K562 (cell line): Measurements from ENCODE around the gene LTBP4. TPM values are rescaled to one million over a fixed set of nuclear protein-coding genes. Genes with fewer than 3 reads are reported as not detected.

Experiments
- CAMTA2 ChIP-seq: fragments of 250-450 bp; sonication (Bioruptor Pico); conservative IDR thresholded peaks from 2 replicates; pipeline ENCODE4 v1.5.1; 2022
- CHCHD3 ChIP-seq: fragments of 250-450 bp; sonication (Bioruptor Pico); IDR thresholded peaks from 2 replicates; pipeline ENCODE4 v2.1.2; 2022; ENCODE audit warnings: mild to moderate bottlenecking
- ELF4 ChIP-seq: fragments of 450-650 bp; formaldehyde crosslinking; IDR thresholded peaks from 2 replicates; pipeline ENCODE4 v1.4.0; 2022; ENCODE audit warnings: missing genetic modification characterization
- HCFC1 ChIP-seq: IDR thresholded peaks from 2 replicates; pipeline ENCODE4 v1.6.1; 2012; ENCODE audit warnings: low read depth, low read length, improper control_type of control experiment
- HDAC6 ChIP-seq: IDR thresholded peaks from 2 replicates; pipeline ENCODE4 v1.6.1; 2012; ENCODE audit warnings: low read depth, mild to moderate bottlenecking, control low read depth, inconsistent platforms, low read length, moderate library complexity
- HDGF ChIP-seq: fragments of 450-650 bp; IDR thresholded peaks from 2 replicates; pipeline ENCODE4 v1.6.1; 2016
- JUN ChIP-seq, 2 experiments: sonication (generic) in 1 of 2; formaldehyde crosslinking in 1 of 2; IDR thresholded peaks; 2 replicates each; pipeline versions ENCODE4 v1.6.1 to v1.8.0; 2012 to 2022; ENCODE audit warnings: borderline replicate concordance in 2 of 2, mild to moderate bottlenecking in 2 of 2, improper control_type of control experiment in 1 of 2, low read depth in 1 of 2, low read length in 1 of 2, missing genetic modification reagents in 1 of 2
- MAFK ChIP-seq: IDR thresholded peaks from 2 replicates; pipeline ENCODE4 v1.6.1; 2011; ENCODE audit warnings: low read length, improper control_type of control experiment
- NR2C2 ChIP-seq, 2 experiments: fragments of 200-800 bp in 1 of 2; sonication (Bioruptor generic) in 1 of 2; sonication (generic) in 1 of 2; formaldehyde crosslinking in 1 of 2; IDR thresholded peaks; 2 replicates each; pipeline versions ENCODE4 v1.6.1 to v1.8.0; 2016 to 2022; ENCODE audit warnings: mild to moderate bottlenecking in 1 of 2, missing compliant biosample characterization in 1 of 2, missing genetic modification characterization in 1 of 2, missing genetic modification reagents in 1 of 2
- PHTF2 ChIP-seq: fragments of 250-450 bp; sonication (Bioruptor Pico); IDR thresholded peaks from 2 replicates; pipeline ENCODE4 v1.5.0; 2021; ENCODE audit warnings: mild to moderate bottlenecking
- POLR3A ChIP-seq: IDR thresholded peaks from 2 replicates; pipeline ENCODE4 v1.6.1; 2011; ENCODE audit warnings: borderline replicate concordance, mild to moderate bottlenecking, moderate library complexity; ENCODE audit not compliant: insufficient read length, insufficient read depth; ENCODE audit errors: extremely low read depth
- SP2 ChIP-seq: IDR thresholded peaks from 2 replicates; pipeline ENCODE4 v1.6.1; 2011; ENCODE audit warnings: mild to moderate bottlenecking, low read depth, low read length, moderate library complexity; ENCODE audit not compliant: poor library complexity, severe bottlenecking; ENCODE audit errors: extremely low read depth
- ZNF561 ChIP-seq: fragments of 450-650 bp; formaldehyde crosslinking; conservative IDR thresholded peaks from 2 replicates; pipeline ENCODE4 v1.4.0; 2020; ENCODE audit warnings: mild to moderate bottlenecking, moderate library complexity
- ZNF707 ChIP-seq: fragments of 250-450 bp; sonication (Bioruptor Pico); conservative IDR thresholded peaks from 2 replicates; pipeline ENCODE4 v1.8.0; 2022; ENCODE audit warnings: inconsistent platforms, mild to moderate bottlenecking, moderate library complexity
- polyA plus RNA-seq, 8 experiments: library from polyadenylated mRNA; depleted of rRNA in 4 of 8; stranded (reverse) in 5 of 8; unstranded in 3 of 8; fragments of >200 nt; fragmentation: Nextera tagmentation in 2 of 8; fragmentation: Illumina TruSeq in 1 of 8; extraction: Ambion mirVana in 2 of 8; extraction: Trizol in 1 of 8; gene quantifications; 2 replicates each; pipeline versions ENCODE4 v1.2.1 to v1.2.3, GENCODE V29; 2011 to 2014; ENCODE audit warnings: inconsistent platforms in 1 of 8, missing spikeins in 1 of 8
- total RNA-seq, 7 experiments: library from RNA; depleted of rRNA in 6 of 7; stranded (reverse); fragments of >200 nt in 6 of 7; fragmentation: Illumina TruSeq in 2 of 7; extraction: Trizol in 2 of 7; gene quantifications; 2 replicates each; pipeline versions ENCODE4 v1.2.1 to v1.2.3, GENCODE V29; 2011 to 2021; ENCODE audit warnings: low replicate concordance in 1 of 7
- TF ChIP-seq, protein P1 (sequence below): IDR thresholded peaks from 3 replicates; pipeline ENCODE4 v1.6.1; 2011; ENCODE audit warnings: borderline replicate concordance, mild to moderate bottlenecking, moderate library complexity; ENCODE audit not compliant: insufficient read length; ENCODE audit errors: extremely low read depth

The LTBP4 gene
- total and polyA plus RNA-seq, 9 of the 15 experiments (the other 6 are each of a cell fraction or from before 2014, with no cell fraction given), result 0.35 to 160 (median 31.6) TPM

DNA sequence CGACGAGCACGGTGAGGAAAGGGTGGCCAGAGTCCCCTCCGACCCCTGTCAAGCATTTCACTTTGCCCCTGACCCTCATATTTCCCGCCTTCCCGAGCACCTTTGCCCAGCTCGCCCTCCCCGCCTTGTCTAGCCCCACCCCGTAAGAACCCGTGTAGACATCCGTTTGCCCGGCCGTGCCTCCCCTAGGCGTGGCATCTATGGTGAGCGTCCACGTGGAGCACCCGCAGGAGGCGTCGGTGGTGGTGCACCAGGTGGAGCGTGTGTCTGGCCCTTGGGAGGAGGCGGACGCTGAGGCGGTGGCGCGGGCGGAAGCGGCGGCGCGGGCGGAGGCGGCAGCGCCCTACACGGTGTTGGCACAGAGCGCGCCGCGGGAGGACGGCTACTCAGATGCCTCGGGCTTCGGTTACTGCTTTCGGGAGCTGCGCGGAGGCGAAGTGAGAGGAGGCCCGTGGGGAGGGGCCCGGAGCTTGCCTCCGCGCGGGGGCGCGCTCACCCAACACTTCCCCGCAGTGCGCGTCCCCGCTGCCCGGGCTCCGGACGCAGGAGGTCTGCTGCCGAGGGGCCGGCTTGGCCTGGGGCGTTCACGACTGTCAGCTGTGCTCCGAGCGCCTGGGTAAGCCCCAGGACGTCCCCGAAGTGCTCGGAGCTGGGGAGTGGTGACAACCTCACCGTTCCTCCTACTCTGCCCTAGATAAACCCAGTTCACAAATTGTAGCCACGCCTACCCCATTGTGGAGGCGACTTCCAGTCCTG, 4.2 kb downstream of the LTBP4 start (continued):
- TF ChIP-seq HDAC6 (no peak), ZNF561 (CRISPR knock-in tag) (no peak), MAFK (no peak), HDGF (no peak), SP2 (no peak), CHCHD3 (CRISPR knock-in tag) (no peak), ELF4 (CRISPR knock-in tag) (no peak), NR2C2 (CRISPR knock-in tag; IDR thresholded peaks at IDR 0.05) (no peak), NR2C2 (tag; IDR thresholded peaks at IDR 0.05) (no peak), JUN (IDR thresholded peaks at IDR 0.05; ENCODE audit: borderline replicate concordance, low read depth, low read length) (no peak), JUN (CRISPR knock-in tag; IDR thresholded peaks at IDR 0.05; ENCODE audit: borderline replicate concordance) (no peak), CAMTA2 (no peak), HCFC1 (no peak), PHTF2 (CRISPR knock-in tag) (no peak), POLR3A (no peak), ZNF707 (CRISPR knock-in tag) (no peak)
- TF ChIP-seq, protein P1, sequence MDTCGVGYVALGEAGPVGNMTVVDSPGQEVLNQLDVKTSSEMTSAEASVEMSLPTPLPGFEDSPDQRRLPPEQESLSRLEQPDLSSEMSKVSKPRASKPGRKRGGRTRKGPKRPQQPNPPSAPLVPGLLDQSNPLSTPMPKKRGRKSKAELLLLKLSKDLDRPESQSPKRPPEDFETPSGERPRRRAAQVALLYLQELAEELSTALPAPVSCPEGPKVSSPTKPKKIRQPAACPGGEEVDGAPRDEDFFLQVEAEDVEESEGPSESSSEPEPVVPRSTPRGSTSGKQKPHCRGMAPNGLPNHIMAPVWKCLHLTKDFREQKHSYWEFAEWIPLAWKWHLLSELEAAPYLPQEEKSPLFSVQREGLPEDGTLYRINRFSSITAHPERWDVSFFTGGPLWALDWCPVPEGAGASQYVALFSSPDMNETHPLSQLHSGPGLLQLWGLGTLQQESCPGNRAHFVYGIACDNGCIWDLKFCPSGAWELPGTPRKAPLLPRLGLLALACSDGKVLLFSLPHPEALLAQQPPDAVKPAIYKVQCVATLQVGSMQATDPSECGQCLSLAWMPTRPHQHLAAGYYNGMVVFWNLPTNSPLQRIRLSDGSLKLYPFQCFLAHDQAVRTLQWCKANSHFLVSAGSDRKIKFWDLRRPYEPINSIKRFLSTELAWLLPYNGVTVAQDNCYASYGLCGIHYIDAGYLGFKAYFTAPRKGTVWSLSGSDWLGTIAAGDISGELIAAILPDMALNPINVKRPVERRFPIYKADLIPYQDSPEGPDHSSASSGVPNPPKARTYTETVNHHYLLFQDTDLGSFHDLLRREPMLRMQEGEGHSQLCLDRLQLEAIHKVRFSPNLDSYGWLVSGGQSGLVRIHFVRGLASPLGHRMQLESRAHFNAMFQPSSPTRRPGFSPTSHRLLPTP, result no peak
